Epithelial cell of esophagus (primary cell): ENCODE measurements around the gene TP53.

Source experiments
- DNase-seq: peaks from one replicate; pipeline ENCODE4 v3.0.0; 2010; ENCODE audit warnings: low read depth
- H3K4me3 ChIP-seq: 2 replicates; pipeline ENCODE4 v1.5.1; 2011; ENCODE audit warnings: mild to moderate bottlenecking, low read length, control low read depth
- TF ChIP-seq, protein P1 (sequence below): IDR thresholded peaks from 2 replicates; pipeline ENCODE4 v1.5.1; 2011; ENCODE audit warnings: low read depth, mild to moderate bottlenecking, low read length, control low read depth, inconsistent platforms; ENCODE audit not compliant: insufficient read depth; ENCODE audit errors: missing control alignments

TP53 gene

DNA sequence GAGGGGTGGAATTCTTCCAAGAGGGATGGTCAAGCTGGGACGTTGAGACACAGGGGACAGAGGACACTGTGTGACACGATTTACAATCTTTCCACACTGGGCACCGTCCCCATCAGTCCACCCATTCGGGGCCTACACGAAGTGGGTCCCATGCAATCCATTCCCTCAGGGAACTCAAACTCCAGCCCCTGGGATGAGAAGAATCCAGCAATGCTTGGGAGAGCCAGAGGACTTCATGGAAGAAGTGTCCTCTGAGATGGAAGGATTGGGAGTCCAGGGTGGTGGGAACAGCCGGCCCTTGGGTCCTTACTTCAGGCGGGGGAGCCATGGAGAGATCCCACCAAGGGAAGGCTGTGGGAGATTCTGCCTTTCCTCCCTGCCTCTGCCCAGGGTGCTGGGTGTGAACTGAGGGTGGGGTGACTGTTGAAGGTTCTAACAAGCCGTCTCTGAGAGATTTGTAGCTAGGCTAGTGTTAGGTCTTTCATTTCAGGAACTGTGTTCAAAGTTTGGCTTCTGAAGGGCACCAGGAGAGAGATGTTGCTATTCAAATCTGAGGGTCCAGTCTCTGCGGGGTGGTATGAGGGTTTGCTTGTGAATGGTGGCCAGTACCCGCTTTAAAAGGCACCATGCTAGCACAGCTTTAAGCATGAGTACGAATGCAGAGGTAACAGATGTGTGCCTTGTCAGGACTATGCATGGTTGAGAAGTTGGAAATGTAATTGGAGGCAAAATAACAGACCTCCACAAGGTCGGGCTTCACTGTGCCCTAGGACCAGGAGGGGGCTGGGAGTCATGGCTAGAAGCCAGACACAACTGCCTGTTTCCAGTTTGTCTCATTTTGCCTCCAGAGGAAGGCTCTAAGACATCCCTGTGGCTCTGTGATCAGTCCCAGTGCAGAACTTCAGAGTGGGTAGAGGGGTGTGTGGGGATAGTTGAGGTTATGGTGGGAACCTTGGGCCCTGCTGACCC lies 34.6 kb downstream of the TP53 start:
- TF ChIP-seq, protein P1, sequence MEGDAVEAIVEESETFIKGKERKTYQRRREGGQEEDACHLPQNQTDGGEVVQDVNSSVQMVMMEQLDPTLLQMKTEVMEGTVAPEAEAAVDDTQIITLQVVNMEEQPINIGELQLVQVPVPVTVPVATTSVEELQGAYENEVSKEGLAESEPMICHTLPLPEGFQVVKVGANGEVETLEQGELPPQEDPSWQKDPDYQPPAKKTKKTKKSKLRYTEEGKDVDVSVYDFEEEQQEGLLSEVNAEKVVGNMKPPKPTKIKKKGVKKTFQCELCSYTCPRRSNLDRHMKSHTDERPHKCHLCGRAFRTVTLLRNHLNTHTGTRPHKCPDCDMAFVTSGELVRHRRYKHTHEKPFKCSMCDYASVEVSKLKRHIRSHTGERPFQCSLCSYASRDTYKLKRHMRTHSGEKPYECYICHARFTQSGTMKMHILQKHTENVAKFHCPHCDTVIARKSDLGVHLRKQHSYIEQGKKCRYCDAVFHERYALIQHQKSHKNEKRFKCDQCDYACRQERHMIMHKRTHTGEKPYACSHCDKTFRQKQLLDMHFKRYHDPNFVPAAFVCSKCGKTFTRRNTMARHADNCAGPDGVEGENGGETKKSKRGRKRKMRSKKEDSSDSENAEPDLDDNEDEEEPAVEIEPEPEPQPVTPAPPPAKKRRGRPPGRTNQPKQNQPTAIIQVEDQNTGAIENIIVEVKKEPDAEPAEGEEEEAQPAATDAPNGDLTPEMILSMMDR, result no peak
- no peak for DNase-seq
- H3K4me3 ChIP-seq, result no peak overlapping the region

DNA sequence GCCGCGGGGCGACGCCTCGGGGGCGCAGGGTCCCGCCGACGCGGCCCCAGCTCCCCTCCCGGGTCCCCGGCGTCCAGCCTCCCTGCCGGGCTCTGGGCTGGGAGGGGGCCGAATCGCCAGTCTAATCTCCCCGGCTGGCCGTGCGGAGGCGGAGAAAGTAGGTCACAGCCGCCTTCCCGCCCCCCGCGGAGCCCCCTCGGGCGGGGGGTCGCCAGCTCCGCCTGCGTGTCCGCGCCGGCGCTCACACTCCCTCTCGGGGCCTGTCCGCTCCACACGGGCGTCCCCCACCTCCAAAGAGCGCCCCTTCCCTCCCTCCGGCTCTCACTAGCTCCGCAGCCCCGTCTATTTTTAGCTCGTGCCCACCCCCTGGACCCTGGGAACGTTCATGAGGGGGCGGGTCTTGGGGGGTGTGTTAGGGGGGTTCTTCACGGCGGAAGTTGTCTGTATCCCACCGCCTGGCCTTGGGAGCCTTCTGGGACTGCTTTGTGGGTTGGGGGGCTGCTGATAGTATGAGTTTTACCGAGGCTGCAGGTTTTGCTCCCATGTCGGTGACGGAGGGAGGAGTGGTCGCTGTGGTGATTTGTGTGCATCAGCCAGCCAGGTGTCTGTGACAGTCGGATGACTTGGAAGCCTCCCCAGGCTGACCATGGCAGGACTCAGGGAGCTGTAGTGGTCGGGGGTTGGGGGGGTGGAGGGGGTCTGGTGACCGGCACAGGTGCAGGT lies 35.5 kb downstream of the TP53 start:
- DNase-seq, result no peak
- no peak overlapping the region for H3K4me3 ChIP-seq
- TF ChIP-seq, protein P1, result no peak

DNA sequence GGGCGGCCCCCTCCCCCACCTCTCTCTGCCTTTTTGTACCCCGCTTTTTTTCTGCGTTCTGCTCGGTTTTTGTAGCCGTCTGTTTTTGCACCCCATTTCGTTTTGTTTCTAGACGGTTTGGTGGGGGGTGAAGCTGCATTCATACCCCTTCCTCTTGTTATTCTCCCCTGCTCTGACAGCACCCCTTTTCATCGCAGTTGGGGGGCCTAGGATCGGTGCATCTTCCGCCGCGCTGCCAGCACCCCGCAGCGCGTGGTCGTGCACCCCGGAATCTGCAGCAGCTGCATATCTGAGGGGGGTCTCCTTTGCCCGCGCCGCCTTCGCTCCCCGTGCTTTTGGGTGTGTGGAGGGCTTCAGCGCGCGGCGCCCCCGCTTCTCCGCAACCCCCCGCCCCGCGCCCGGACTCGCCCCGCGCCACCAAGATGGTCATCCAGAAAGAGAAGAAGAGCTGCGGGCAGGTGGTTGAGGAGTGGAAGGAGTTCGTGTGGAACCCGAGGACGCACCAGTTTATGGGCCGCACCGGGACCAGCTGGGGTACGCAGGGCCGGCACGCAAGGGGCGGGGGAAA lies 36.1 kb downstream of the TP53 start:
- DNase-seq, result no peak
- TF ChIP-seq, protein P1, result no peak

DNA sequence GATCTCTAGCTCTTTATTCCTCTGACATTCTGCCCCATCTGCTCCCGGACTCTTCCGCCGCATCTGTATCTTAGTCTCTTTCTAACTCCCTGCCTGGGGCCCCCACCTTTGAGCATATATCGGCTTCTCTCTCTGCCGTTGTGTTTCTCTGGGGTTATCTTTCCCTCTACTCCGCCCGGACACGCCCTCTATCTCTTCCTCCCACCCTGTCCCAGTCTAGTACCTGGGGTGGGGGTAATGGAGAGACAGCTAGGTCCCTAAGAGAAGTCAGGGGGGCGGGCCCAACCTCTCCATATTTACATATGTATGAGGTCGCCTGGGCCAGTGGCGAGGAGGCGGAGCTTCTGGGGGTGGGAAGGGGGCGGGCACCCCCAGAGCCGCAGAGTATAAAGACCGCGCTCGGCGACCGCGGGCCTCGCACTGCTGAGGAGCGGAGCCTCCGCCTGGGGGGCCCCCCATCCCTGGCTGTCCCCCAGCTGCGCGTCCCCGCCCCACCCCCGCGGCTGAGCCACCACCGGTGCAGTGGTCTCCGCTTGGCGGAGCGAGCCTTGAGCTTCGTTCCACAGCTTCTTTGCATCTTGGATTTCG lies 36.7 kb downstream of the TP53 start, which contains the start of gene ATP1B2:
Gene ATP1B2, plus strand, starts transcription at position 418 of the 588 bp plus-strand sequence. CDS start 593 bp downstream, outside the sequence.
- peak; percentile 56 for DNase-seq
- TF ChIP-seq, protein P1, result no peak

More for the DNA sequence above, 36.1 kb downstream of the TP53 start:
- peak overlapping the region; percentile 19 for H3K4me3 ChIP-seq

DNA sequence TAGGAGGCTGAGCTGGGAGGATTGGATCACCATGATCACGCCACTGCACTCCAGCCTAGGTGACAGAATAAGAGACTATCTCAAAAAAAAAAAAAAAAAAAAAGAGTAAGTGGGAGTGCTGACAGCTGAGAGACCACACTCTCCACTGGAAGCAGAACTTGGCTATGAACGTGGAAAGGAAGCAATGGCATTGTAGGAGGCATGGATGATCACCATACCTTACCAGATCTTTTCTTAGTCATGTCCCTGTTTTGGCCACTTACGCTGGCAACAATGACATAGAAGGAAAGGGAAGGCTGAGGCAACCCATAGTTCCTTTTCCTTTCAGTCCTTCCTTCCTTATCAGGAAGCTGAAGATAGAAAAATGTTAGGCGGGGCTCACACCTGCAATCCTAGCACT lies 40.3 kb downstream of the TP53 start:
- TF ChIP-seq, protein P1, result no peak
- H3K4me3 ChIP-seq, result no peak overlapping the region
- no peak for DNase-seq

More for the DNA sequence above, 36.7 kb downstream of the TP53 start, which contains the start of gene ATP1B2:
- peak within 1 kb of the TSS; percentile 19 for H3K4me3 ChIP-seq

DNA sequence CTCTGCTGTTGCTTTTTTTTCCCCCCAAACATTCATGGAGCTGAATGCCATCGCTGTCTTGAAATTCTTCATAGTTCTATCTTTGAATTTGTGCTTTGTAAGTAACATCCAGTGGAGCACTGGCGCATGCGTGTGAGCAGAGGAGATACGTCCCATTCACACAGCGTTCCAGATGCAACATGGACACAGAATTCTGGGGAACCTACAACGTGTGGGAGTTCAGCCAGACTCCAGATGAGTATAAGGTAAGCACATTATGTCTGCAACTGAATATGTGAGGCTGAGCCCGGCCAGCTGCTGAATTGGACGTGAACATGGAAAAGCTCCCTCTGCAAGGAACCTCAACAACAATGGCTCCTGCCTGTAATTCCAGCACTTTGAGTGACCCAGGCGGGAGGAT lies 40.8 kb downstream of the TP53 start:
- DNase-seq, result no peak
- no peak overlapping the region for H3K4me3 ChIP-seq
- TF ChIP-seq, protein P1, result no peak
